Measurements from ENCODE around the gene SYCE1L. TPM values are rescaled to one million over a fixed set of nuclear protein-coding genes. Genes with fewer than 3 reads are reported as not detected.

The SYCE1L gene
- total and polyA plus RNA-seq, 9 of the 15 experiments (the other 6 are each of a cell fraction or from before 2014, with no cell fraction given) = 0.54 to 2.7 (median 1.1) TPM; not detected in 5

- TF ChIP-seq HMBOX1 (IDR thresholded peaks at IDR 0.05) (no peak), EGR1 (conservative IDR thresholded peaks at IDR 0.05) (no peak), GTF2E2 (tag; IDR thresholded peaks at IDR 0.05) (no peak), THAP7 (CRISPR knock-in tag; IDR thresholded peaks at IDR 0.05) (no peak), KLF1 (tag; IDR thresholded peaks at IDR 0.05) (no peak), CTCFL (IDR thresholded peaks at IDR 0.05; ENCODE audit: borderline replicate concordance, insufficient read depth, low read depth, low read length, poor library complexity, severe bottlenecking) (peak; percentile 45), CHAMP1 (IDR thresholded peaks at IDR 0.05) (no peak), ATF1 (CRISPR knock-in tag; IDR thresholded peaks at IDR 0.05) (no peak), ATF1 (tag; IDR thresholded peaks at IDR 0.05) (no peak), STAT5A (IDR thresholded peaks at IDR 0.05; ENCODE audit: borderline replicate concordance, low read length) (no peak), CBX2 (IDR thresholded peaks at IDR 0.05; ENCODE audit: insufficient read depth, low read length, poor library complexity, severe bottlenecking) (no peak), GABPA (tag; conservative IDR thresholded peaks at IDR 0.05; ENCODE audit: low read depth) (peak; percentile 78), CBFA2T2 (conservative IDR thresholded peaks at IDR 0.05) (no peak), ZEB2 (IDR thresholded peaks at IDR 0.05) (no peak), EHMT2 (IDR thresholded peaks at IDR 0.05) (peak; percentile 56; the same call in 1 of the 2 replicates), CHCHD3 (CRISPR knock-in tag; IDR thresholded peaks at IDR 0.05) (no peak), ZNF830 (CRISPR knock-in tag; IDR thresholded peaks at IDR 0.05) (no peak), NRF1 (conservative IDR thresholded peaks at IDR 0.05 in 1 of 2, IDR thresholded peaks at IDR 0.05 in 1 of 2) (peak; percentile 60 to 68), ZKSCAN3 (CRISPR knock-in tag; IDR thresholded peaks at IDR 0.05) (no peak), JUN (IDR thresholded peaks at IDR 0.05; ENCODE audit: borderline replicate concordance, low read depth, low read length) (no peak), JUN (CRISPR knock-in tag; IDR thresholded peaks at IDR 0.05; ENCODE audit: borderline replicate concordance) (no peak), HNRNPLL (IDR thresholded peaks at IDR 0.05; ENCODE audit: low read depth, low read length, poor library complexity, severe bottlenecking) (no peak), MXI1 (IDR thresholded peaks at IDR 0.05; ENCODE audit: low read depth, low read length) (no peak), SREBF2 (CRISPR knock-in tag; IDR thresholded peaks at IDR 0.05) (no peak), SMAD1 (IDR thresholded peaks at IDR 0.05; ENCODE audit: low read depth, low read length, partially characterized antibody) (no peak), ZNF764 (CRISPR knock-in tag; IDR thresholded peaks at IDR 0.05; ENCODE audit: low read depth) (no peak), ZNF707 (CRISPR knock-in tag; conservative IDR thresholded peaks at IDR 0.05) (no peak)
These were observed 24.0 kb downstream of the SYCE1L start (continued) for GRCh38 chr16:77223184-77223583.

Data from K562 (cell line).